ENCODE results near the gene SLC25A12.
"Not testable (repeated sequence)": the region's sequence is repeated elsewhere in the genome, so short reads cannot be mapped to it uniquely, and the experiment has no call there.

SLC25A12 gene

GRCh38 chr2:171791361-171791760 is 102.7 kb downstream of the SLC25A12 start:
- no peak for DNase-seq

- DNase-seq, result no peak
Observed at GRCh38 chr2:171789956-171790355, 104.1 kb downstream of the SLC25A12 start.

- no peak for DNase-seq
Observed at GRCh38 chr2:171788316-171788993, 105.6 kb downstream of the SLC25A12 start.

GRCh38 chr2:171787333-171788072 is 106.5 kb downstream of the SLC25A12 start:
- DNase-seq, result no peak

GRCh38 chr2:171785450-171785849 is 108.6 kb downstream of the SLC25A12 start:
- DNase-seq, result no peak

- DNase-seq, result no peak
Observed at GRCh38 chr2:171778515-171778914, 115.5 kb downstream of the SLC25A12 start.

GRCh38 chr2:171774581-171774980 is 119.5 kb downstream of the SLC25A12 start:
- not testable (repeated sequence) for DNase-seq

GRCh38 chr2:171772373-171772772 is 121.7 kb downstream of the SLC25A12 start:
- DNase-seq, result no peak

GRCh38 chr2:171771463-171771862 is 122.6 kb downstream of the SLC25A12 start:
- no peak for DNase-seq

GRCh38 chr2:171763602-171764001 is 130.4 kb downstream of the SLC25A12 start:
- DNase-seq, result no peak

GRCh38 chr2:171762879-171763573 is 131.0 kb downstream of the SLC25A12 start:
- DNase-seq, result no peak

- DNase-seq, result not testable (repeated sequence)
Observed at GRCh38 chr2:171761176-171761575, 132.9 kb downstream of the SLC25A12 start.

GRCh38 chr2:171758762-171759161 is 135.3 kb downstream of the SLC25A12 start:
- DNase-seq, result not testable (repeated sequence)

GRCh38 chr2:171754254-171754939 is 139.6 kb downstream of the SLC25A12 start:
- DNase-seq, result no peak

GRCh38 chr2:171747371-171747770 is 146.7 kb downstream of the SLC25A12 start:
- DNase-seq, result no peak

- no peak for DNase-seq
Observed at GRCh38 chr2:171745806-171746205, 148.2 kb downstream of the SLC25A12 start.

GRCh38 chr2:171745141-171745540 is 148.9 kb downstream of the SLC25A12 start:
- no peak for DNase-seq

GRCh38 chr2:171742760-171743159 is 151.3 kb downstream of the SLC25A12 start:
- no peak for DNase-seq

GRCh38 chr2:171741189-171741588 is 152.9 kb downstream of the SLC25A12 start:
- DNase-seq, result no peak

GRCh38 chr2:171735991-171736710 is 157.9 kb downstream of the SLC25A12 start:
- no peak for DNase-seq
